ENCODE data around the gene P4HA3.

GRCh38 chr11:74233683-74234082 is 77.8 kb downstream of the P4HA3 start:
- TF ChIP-seq CTCF (IDR thresholded peaks at IDR 0.05; ENCODE audit: insufficient read depth, low read length, poor library complexity, severe bottlenecking) (no peak), EZH2phosphoT487 (conservative IDR thresholded peaks at IDR 0.05; ENCODE audit: low read length) (no peak)
